Osteoblast (primary cell): Measurements from ENCODE around the gene AOPEP. TPM values are rescaled to one million over a fixed set of nuclear protein-coding genes. Genes with fewer than 3 reads are reported as not detected.

Source experiments
- DNase-seq: peaks from one replicate; pipeline ENCODE4 v3.0.0; 2011; ENCODE audit warnings: low spot score, mixed read lengths; ENCODE audit not compliant: insufficient read length; ENCODE audit errors: missing footprints
- H2AFZ ChIP-seq: 2 replicates; pipeline ENCODE4 v1.6.0; 2011; ENCODE audit warnings: mild to moderate bottlenecking, low read length
- H3K27ac ChIP-seq: 2 replicates; pipeline ENCODE4 v1.5.1; 2011; ENCODE audit warnings: mild to moderate bottlenecking, low read depth, low read length, moderate library complexity
- H3K27me3 ChIP-seq: 2 replicates; pipeline ENCODE4 v1.6.0; 2012; ENCODE audit warnings: mild to moderate bottlenecking, control low read depth, inconsistent platforms, low read length, moderate library complexity; ENCODE audit not compliant: insufficient read depth
- H3K36me3 ChIP-seq: 2 replicates; pipeline ENCODE4 v1.5.1; 2011; ENCODE audit warnings: mild to moderate bottlenecking, low read length, control low read depth, moderate library complexity; ENCODE audit not compliant: insufficient read depth
- H3K4me1 ChIP-seq: 2 replicates; pipeline ENCODE4 v1.5.1; 2011; ENCODE audit warnings: mild to moderate bottlenecking, low read length, control low read depth, moderate library complexity; ENCODE audit not compliant: insufficient read depth
- H3K4me2 ChIP-seq: 2 replicates; pipeline ENCODE4 v1.6.0; 2011; ENCODE audit warnings: mild to moderate bottlenecking, low read length; ENCODE audit not compliant: insufficient read depth
- H3K4me3 ChIP-seq: fragments of 200-600 bp; sonication (generic); 3 replicates; pipeline ENCODE4 v1.5.1; 2012; ENCODE audit warnings: mild to moderate bottlenecking, low read length, inconsistent platforms; ENCODE audit not compliant: insufficient read depth
- H3K79me2 ChIP-seq: 2 replicates; pipeline ENCODE4 v1.6.0; 2012; ENCODE audit warnings: mild to moderate bottlenecking, low read length, control low read depth, inconsistent platforms; ENCODE audit not compliant: insufficient read depth
- H3K9me3 ChIP-seq: 2 replicates; pipeline ENCODE4 v1.5.1; 2011; ENCODE audit warnings: low read depth, low read length, control low read depth
- H4K20me1 ChIP-seq: 2 replicates; pipeline ENCODE4 v1.6.0; 2012; ENCODE audit warnings: mild to moderate bottlenecking, low read length, control low read depth; ENCODE audit not compliant: insufficient read depth
- total RNA-seq: library from RNA; depleted of rRNA; stranded (reverse); fragments of >200 nt; gene quantifications from 2 replicates; pipeline ENCODE4 v1.2.3, GENCODE V29; 2012
- TF ChIP-seq, protein P1 (sequence below): IDR thresholded peaks from 2 replicates; pipeline ENCODE4 v1.5.1; 2011; ENCODE audit warnings: mild to moderate bottlenecking, low read depth, low read length, moderate library complexity; ENCODE audit errors: extremely low read depth

AOPEP gene
- total RNA-seq, 1 donor, result 131 TPM

DNA sequence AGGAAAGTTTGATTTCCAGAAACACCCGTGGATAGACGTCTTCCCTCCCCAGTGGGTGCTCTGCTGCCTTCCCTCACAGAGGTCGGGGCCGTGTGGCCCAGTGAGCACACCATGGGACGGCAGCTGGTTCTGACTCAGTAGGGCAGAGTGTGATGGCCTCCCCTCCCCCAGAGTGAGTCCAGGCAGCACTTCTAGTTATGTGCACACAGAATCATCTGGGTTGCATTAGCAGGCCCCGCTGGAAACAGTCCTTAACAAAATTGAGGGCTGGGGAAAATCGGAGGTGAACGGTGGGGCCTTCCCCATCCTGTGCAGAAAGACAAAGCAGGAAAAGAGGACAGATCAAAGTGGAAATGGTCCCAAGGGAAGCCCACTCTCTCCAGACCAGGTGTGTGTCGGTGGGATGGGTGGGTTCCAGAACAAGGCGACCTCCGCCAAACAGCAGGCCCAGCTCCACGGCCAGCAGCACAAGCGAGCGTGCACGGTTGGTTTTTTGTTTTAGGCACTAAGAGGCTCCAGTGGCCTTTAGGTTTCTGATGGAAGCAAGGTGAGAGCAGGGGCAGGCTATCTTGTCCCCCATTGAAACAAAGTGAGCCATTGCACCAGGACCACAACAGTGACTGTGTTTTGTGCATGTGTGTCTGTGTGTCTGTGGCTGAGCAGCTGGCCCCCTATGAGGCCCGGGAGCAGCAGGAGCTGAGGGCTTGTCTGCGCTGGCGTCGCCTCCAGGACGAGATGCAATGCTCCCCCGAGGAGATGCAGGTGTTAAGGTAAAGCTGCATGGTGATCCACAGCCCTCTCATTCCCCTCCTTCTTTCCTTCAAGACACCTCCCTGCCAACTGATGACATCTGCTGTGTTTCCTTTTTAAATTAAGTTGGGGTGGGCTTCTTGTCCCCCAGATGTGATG lies 201.5 kb downstream of the AOPEP start:
- Histone ChIP-seq H2AFZ (no peak overlapping the region), H3K4me1 (peaks cover 37% of the 10 kb centered on the region), H3K27me3 (no peaks in the 10 kb centered on the region), H3K4me3 (no peak overlapping the region), H4K20me1 (no peaks in the 10 kb centered on the region), H3K4me2 (peak overlapping the region; percentile 6), H3K36me3 (peaks cover 18% of the 10 kb centered on the region), H3K27ac (peak overlapping the region; percentile 91), H3K79me2 (peaks cover 44% of the 10 kb centered on the region), H3K9me3 (no peaks in the 10 kb centered on the region)
- DNase-seq, result no peak
- TF ChIP-seq, protein P1, sequence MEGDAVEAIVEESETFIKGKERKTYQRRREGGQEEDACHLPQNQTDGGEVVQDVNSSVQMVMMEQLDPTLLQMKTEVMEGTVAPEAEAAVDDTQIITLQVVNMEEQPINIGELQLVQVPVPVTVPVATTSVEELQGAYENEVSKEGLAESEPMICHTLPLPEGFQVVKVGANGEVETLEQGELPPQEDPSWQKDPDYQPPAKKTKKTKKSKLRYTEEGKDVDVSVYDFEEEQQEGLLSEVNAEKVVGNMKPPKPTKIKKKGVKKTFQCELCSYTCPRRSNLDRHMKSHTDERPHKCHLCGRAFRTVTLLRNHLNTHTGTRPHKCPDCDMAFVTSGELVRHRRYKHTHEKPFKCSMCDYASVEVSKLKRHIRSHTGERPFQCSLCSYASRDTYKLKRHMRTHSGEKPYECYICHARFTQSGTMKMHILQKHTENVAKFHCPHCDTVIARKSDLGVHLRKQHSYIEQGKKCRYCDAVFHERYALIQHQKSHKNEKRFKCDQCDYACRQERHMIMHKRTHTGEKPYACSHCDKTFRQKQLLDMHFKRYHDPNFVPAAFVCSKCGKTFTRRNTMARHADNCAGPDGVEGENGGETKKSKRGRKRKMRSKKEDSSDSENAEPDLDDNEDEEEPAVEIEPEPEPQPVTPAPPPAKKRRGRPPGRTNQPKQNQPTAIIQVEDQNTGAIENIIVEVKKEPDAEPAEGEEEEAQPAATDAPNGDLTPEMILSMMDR, result no peak

DNA sequence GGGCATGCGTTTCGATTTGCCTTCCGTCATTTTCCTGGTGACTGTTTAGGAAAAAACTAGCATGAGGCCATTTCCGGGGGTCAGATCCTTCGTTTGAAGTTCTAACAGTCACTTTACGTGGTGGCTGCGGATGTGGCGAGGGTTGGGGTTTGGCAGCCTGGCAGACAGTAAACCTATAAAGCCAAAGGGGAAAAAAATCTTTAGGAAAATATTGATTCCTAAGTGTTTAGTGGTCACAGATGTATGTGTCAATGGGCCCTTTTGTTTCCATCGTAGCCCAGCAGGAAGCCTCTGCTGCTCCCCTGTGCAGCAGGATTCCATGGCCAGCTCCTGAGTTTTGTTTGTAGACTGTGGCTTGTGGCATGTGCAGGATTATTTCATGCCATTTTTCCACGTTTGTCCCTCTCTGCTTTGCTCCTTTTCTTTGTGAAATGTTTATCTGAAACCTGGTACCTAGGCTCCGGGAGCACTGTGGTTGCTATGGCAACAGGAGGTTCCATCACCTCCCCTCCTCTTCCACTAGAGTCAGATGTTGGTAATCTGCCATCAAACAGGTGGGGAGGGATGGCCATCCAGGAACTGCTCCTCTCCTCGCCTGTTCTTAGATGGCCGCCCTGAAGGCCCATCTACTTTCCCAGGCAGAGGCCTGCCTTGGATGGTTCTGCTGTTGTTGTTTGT lies 202.3 kb downstream of the AOPEP start:
- Histone ChIP-seq H3K4me1 (peaks cover 31% of the 10 kb centered on the region), H3K27ac (peak overlapping the region; percentile 91), H4K20me1 (no peaks in the 10 kb centered on the region), H3K9me3 (no peaks in the 10 kb centered on the region), H3K27me3 (no peaks in the 10 kb centered on the region), H3K4me2 (peak overlapping the region; percentile 6), H2AFZ (no peak overlapping the region), H3K79me2 (peaks cover 39% of the 10 kb centered on the region), H3K4me3 (no peak overlapping the region), H3K36me3 (peaks cover 18% of the 10 kb centered on the region)
- DNase-seq, result no peak
- TF ChIP-seq, protein P1, result no peak

DNA sequence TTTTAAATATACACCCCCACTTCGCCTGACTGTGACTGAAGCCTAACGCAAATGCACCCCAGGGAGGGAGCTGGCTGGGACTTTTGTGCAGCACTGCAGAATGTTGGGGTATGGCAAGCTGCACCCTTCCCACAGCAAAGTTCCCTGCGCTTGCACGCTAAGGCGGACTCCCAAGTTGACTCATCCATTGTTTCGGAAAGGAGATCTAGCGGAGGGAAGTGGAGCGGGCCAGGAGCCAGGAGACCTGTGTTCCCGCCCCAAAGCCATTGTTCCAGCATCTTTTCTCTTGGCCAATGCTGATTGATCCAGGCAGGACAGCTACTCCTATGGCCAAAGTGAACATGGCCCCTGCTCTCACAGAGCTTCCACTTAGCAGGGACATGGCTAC lies 202.9 kb downstream of the AOPEP start:
- Histone ChIP-seq H3K9me3 (no peaks in the 10 kb centered on the region), H2AFZ (no peak overlapping the region), H3K79me2 (peaks cover 34% of the 10 kb centered on the region), H3K4me1 (peaks cover 26% of the 10 kb centered on the region), H3K27ac (peak overlapping the region; percentile 91), H3K36me3 (peaks cover 17% of the 10 kb centered on the region), H3K4me3 (no peak overlapping the region), H3K27me3 (no peaks in the 10 kb centered on the region), H3K4me2 (no peak overlapping the region), H4K20me1 (no peaks in the 10 kb centered on the region)
- TF ChIP-seq, protein P1, result no peak
- DNase-seq, result peak; percentile 76
